ENCODE data around the gene PDPR. TPM values are rescaled to one million over a fixed set of nuclear protein-coding genes. Genes with fewer than 3 reads are reported as not detected.
"Not testable (repeated sequence)": the region's sequence is repeated elsewhere in the genome, so short reads cannot be mapped to it uniquely, and the experiment has no call there.

The PDPR gene
- total RNA-seq, 1 donor from 2014 or later: 27.1 TPM

DNA sequence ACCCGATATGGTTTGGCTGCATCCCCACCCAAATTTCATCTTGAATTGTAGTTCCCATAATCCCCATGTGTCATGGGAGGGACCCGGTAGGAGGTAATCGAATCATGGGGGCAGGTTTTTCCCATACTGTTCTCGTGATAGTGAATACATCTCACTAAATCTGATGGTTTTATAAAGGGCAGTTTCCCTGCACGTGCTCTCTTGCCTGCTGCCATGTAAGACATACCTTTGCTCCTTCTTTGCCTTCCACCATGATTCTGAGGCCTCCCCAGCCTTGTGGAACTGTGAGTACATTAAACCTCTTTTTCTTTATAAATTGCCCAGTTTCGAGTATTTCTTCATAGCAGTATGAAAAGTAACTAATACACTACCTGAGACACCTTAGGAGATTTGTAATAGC lies 92.2 kb downstream of the PDPR start:
- not testable (repeated sequence) for DNase-seq (ENCODE audit: extremely low read depth, low read depth, low spot score)

Other genes starting within 250 kb of the PDPR start
- 1.7 TPM in 1 of 2 replicates, not detected in the other for gene CLEC18A, start 163.0 kb upstream of the PDPR start, total RNA-seq
- gene CLEC18C, start 59.5 kb downstream of the PDPR start, total RNA-seq: not detected in 2 replicates
- 21.6 and 28.8 TPM in 2 replicates for gene EXOSC6, start 137.6 kb downstream of the PDPR start, total RNA-seq
- 86.1 and 119 TPM in 2 replicates for gene AARS1, start 175.2 kb downstream of the PDPR start, total RNA-seq
- gene DDX19B, start 184.9 kb downstream of the PDPR start, total RNA-seq: 21.4 and 30.0 TPM in 2 replicates
- gene DDX19A, start 232.6 kb downstream of the PDPR start, total RNA-seq: 41.9 and 50.5 TPM in 2 replicates